ENCODE data around the gene PNRC2. TPM values are rescaled to one million over a fixed set of nuclear protein-coding genes. Genes with fewer than 3 reads are reported as not detected.

The PNRC2 gene
- 100 to 1,000 TPM; 188 to 200 TPM for total RNA-seq

- H3K27me3 Mint-ChIP-seq = no peaks in the 10 kb centered on the region
- peaks cover 21% of the 10 kb centered on the region for H3K36me3 Mint-ChIP-seq
- ATAC-seq (ENCODE audit: low read depth) (peak; percentile 86), DNase-seq (peak; percentile 95)
- peaks cover 39% of the 10 kb centered on the region for H3K4me1 Mint-ChIP-seq
- no peaks in the 10 kb centered on the region for H3K9me3 Mint-ChIP-seq
- H3K27ac Mint-ChIP-seq = peak within 1 kb of the TSS; percentile 100
- POLR2A ChIA-PET = interaction anchor here (0.6 to 8.0 kb wide), 34 partner anchors 9 to 591 kb away, joined by 3 to 155 read pairs (median 4); partner anchors contain the start of genes CNR2, ELOA, GALE and HMGCL
- H3K4me3 Mint-ChIP-seq = peak within 1 kb of the TSS; percentile 100
Measured at GRCh38 chr1:23959461-23960290, at the start of gene PNRC2. Gene PNRC2 (plus strand): TSS chr1:23959828. CDS start chr1:23961458, 1,630 bp downstream.

- ATAC-seq (ENCODE audit: low read depth) (no peak), DNase-seq (no peak)
- Mint-ChIP-seq H3K27ac (peak overlapping the region; percentile 19), H3K9me3 (no peaks in the 10 kb centered on the region), H3K36me3 (peaks cover 2% of the 10 kb centered on the region), H3K4me1 (peaks cover 61% of the 10 kb centered on the region), H3K4me3 (peak overlapping the region; percentile 74), H3K27me3 (no peaks in the 10 kb centered on the region)
- POLR2A ChIA-PET = interaction anchor here (0.6 to 2.1 kb wide), 8 partner anchors 14 to 219 kb away, joined by 3 to 6 read pairs (median 4); partner anchors contain the start of genes ELOA, GALE, HMGCL and PITHD1
Measured at GRCh38 chr1:23910144-23910543, 49.5 kb upstream of the PNRC2 start.

- H3K27me3 Mint-ChIP-seq = no peaks in the 10 kb centered on the region
- H3K36me3 Mint-ChIP-seq = no peaks in the 10 kb centered on the region
- H3K4me1 Mint-ChIP-seq = peaks cover 57% of the 10 kb centered on the region
- DNase-seq (no peak), ATAC-seq (ENCODE audit: low read depth) (no peak)
- H3K4me3 Mint-ChIP-seq = peak overlapping the region; percentile 47
- POLR2A ChIA-PET = interaction anchor here (0.9 to 2.1 kb wide), 6 partner anchors 14 to 219 kb away, joined by 3 to 6 read pairs (median 4); partner anchors contain the start of genes ELOA, GALE, PITHD1 and PNRC2
- no peaks in the 10 kb centered on the region for H3K9me3 Mint-ChIP-seq
- H3K27ac Mint-ChIP-seq = peak overlapping the region; percentile 78
Measured at GRCh38 chr1:23910553-23911246, 48.9 kb upstream of the PNRC2 start.

GRCh38 chr1:23911921-23912320 lies 47.7 kb upstream of the PNRC2 start:
- Mint-ChIP-seq H3K36me3 (no peaks in the 10 kb centered on the region), H3K9me3 (no peaks in the 10 kb centered on the region), H3K4me1 (peaks cover 52% of the 10 kb centered on the region), H3K27ac (no peak overlapping the region), H3K4me3 (peak overlapping the region; percentile 53), H3K27me3 (no peaks in the 10 kb centered on the region)
- DNase-seq (no peak), ATAC-seq (ENCODE audit: low read depth) (no peak)
- POLR2A ChIA-PET = no interaction called here

- peak within 1 kb of the TSS; percentile 53 for H3K4me3 Mint-ChIP-seq
Measured at GRCh38 chr1:23913212-23913880, 46.3 kb upstream of the PNRC2 start, which contains the start of gene CNR2. Gene CNR2 (minus strand): TSS chr1:23913362. CDS start chr1:23875617, 37,745 bp downstream.

GRCh38 chr1:23914921-23915320 lies 44.7 kb upstream of the PNRC2 start:
- Mint-ChIP-seq H3K9me3 (no peaks in the 10 kb centered on the region), H3K36me3 (no peaks in the 10 kb centered on the region), H3K27ac (no peak overlapping the region), H3K27me3 (no peaks in the 10 kb centered on the region), H3K4me3 (no peak overlapping the region), H3K4me1 (peaks cover 40% of the 10 kb centered on the region)
- POLR2A ChIA-PET = interaction anchor here (1.2 kb wide), 1 partner anchor 46 kb away, joined by 3 read pairs; no protein-coding TSS in a partner anchor
- DNase-seq (no peak), ATAC-seq (ENCODE audit: low read depth) (no peak)

More at GRCh38 chr1:23913212-23913880, 46.3 kb upstream of the PNRC2 start, which contains the start of gene CNR2:
- Mint-ChIP-seq H3K9me3 (no peaks in the 10 kb centered on the region), H3K4me1 (peaks cover 53% of the 10 kb centered on the region), H3K27me3 (no peaks in the 10 kb centered on the region), H3K27ac (peak within 1 kb of the TSS; percentile 73), H3K36me3 (no peaks in the 10 kb centered on the region)
- POLR2A ChIA-PET = interaction anchor here (1.7 kb wide), 1 partner anchor 46 kb away, joined by 9 read pairs; the partner anchor contains the start of gene PNRC2
- peak; percentile 21 for ATAC-seq (ENCODE audit: low read depth)
- DNase-seq = peak; percentile 47

GRCh38 chr1:23915466-23915865 lies 44.2 kb upstream of the PNRC2 start:
- no peak for ATAC-seq (ENCODE audit: low read depth)
- Mint-ChIP-seq H3K27ac (no peak overlapping the region), H3K36me3 (no peaks in the 10 kb centered on the region), H3K9me3 (no peaks in the 10 kb centered on the region), H3K4me1 (peaks cover 36% of the 10 kb centered on the region), H3K4me3 (no peak overlapping the region), H3K27me3 (no peaks in the 10 kb centered on the region)
- DNase-seq = no peak
- POLR2A ChIA-PET = interaction anchor here (1.2 to 2.0 kb wide), 2 partner anchors 46 to 106 kb away, joined by 3 to 18 read pairs; no protein-coding TSS in a partner anchor

GRCh38 chr1:23916209-23917131 lies 43.2 kb upstream of the PNRC2 start:
- Mint-ChIP-seq H3K9me3 (no peaks in the 10 kb centered on the region), H3K36me3 (no peaks in the 10 kb centered on the region), H3K27ac (no peak overlapping the region), H3K27me3 (no peaks in the 10 kb centered on the region), H3K4me1 (peaks cover 26% of the 10 kb centered on the region), H3K4me3 (no peak overlapping the region)
- peak; percentile 95 for ATAC-seq (ENCODE audit: low read depth)
- POLR2A ChIA-PET = interaction anchor here (1.0 to 2.0 kb wide), 3 partner anchors 47 to 107 kb away, joined by 3 to 18 read pairs (median 3); no protein-coding TSS in a partner anchor
- peak; percentile 65 for DNase-seq

- POLR2A ChIA-PET = no interaction called here
Measured at GRCh38 chr1:23922321-23922943, 37.2 kb upstream of the PNRC2 start.

GRCh38 chr1:23923592-23924499 lies 35.8 kb upstream of the PNRC2 start:
- no peak overlapping the region for H3K4me3 Mint-ChIP-seq
- no peak overlapping the region for H3K27ac Mint-ChIP-seq
- H3K9me3 Mint-ChIP-seq = no peaks in the 10 kb centered on the region
- H3K4me1 Mint-ChIP-seq = peaks cover 1% of the 10 kb centered on the region
- no peaks in the 10 kb centered on the region for H3K36me3 Mint-ChIP-seq
- no peak for ATAC-seq (ENCODE audit: low read depth)
- POLR2A ChIA-PET = no interaction called here
- H3K27me3 Mint-ChIP-seq = peaks cover 11% of the 10 kb centered on the region
- DNase-seq = no peak

More at GRCh38 chr1:23922321-23922943, 37.2 kb upstream of the PNRC2 start:
- no peak for ATAC-seq (ENCODE audit: low read depth)
- H3K9me3 Mint-ChIP-seq = no peaks in the 10 kb centered on the region
- peaks cover 11% of the 10 kb centered on the region for H3K27me3 Mint-ChIP-seq
- H3K4me1 Mint-ChIP-seq = peaks cover 1% of the 10 kb centered on the region
- no peak overlapping the region for H3K4me3 Mint-ChIP-seq
- DNase-seq = no peak
- no peak overlapping the region for H3K27ac Mint-ChIP-seq
- H3K36me3 Mint-ChIP-seq = no peaks in the 10 kb centered on the region

- Mint-ChIP-seq H3K27ac (no peak overlapping the region), H3K4me1 (peaks cover 1% of the 10 kb centered on the region)
- POLR2A ChIA-PET = no interaction called here
Measured at GRCh38 chr1:23924601-23925000, 35.0 kb upstream of the PNRC2 start.

More at GRCh38 chr1:23924601-23925000, 35.0 kb upstream of the PNRC2 start:
- ATAC-seq (ENCODE audit: low read depth) (no peak), DNase-seq (no peak)
- Mint-ChIP-seq H3K36me3 (no peaks in the 10 kb centered on the region), H3K9me3 (no peaks in the 10 kb centered on the region), H3K4me3 (no peak overlapping the region), H3K27me3 (peaks cover 11% of the 10 kb centered on the region)
